SH-SY5Y (cell line): Measurements from ENCODE around the gene SLC8A1.

Source experiments
- GATA2 ChIP-seq: IDR thresholded peaks from 2 replicates; pipeline ENCODE4 v1.6.1; 2011; ENCODE audit warnings: mild to moderate bottlenecking, low read depth, low read length
- GATA3 ChIP-seq: IDR thresholded peaks from 2 replicates; pipeline ENCODE4 v1.6.1; 2011; ENCODE audit warnings: low read depth, mild to moderate bottlenecking, low read length, moderate library complexity

- no peak for TF ChIP-seq GATA2
- no peak for TF ChIP-seq GATA3
Measured at GRCh38 chr2:40304340-40304739, 147.6 kb downstream of the SLC8A1 start.
